ENCODE data around the gene PRKRIP1.
"Not testable (repeated sequence)": the region's sequence is repeated elsewhere in the genome, so short reads cannot be mapped to it uniquely, and the experiment has no call there.

The PRKRIP1 gene, protein sequence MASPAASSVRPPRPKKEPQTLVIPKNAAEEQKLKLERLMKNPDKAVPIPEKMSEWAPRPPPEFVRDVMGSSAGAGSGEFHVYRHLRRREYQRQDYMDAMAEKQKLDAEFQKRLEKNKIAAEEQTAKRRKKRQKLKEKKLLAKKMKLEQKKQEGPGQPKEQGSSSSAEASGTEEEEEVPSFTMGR

DNA sequence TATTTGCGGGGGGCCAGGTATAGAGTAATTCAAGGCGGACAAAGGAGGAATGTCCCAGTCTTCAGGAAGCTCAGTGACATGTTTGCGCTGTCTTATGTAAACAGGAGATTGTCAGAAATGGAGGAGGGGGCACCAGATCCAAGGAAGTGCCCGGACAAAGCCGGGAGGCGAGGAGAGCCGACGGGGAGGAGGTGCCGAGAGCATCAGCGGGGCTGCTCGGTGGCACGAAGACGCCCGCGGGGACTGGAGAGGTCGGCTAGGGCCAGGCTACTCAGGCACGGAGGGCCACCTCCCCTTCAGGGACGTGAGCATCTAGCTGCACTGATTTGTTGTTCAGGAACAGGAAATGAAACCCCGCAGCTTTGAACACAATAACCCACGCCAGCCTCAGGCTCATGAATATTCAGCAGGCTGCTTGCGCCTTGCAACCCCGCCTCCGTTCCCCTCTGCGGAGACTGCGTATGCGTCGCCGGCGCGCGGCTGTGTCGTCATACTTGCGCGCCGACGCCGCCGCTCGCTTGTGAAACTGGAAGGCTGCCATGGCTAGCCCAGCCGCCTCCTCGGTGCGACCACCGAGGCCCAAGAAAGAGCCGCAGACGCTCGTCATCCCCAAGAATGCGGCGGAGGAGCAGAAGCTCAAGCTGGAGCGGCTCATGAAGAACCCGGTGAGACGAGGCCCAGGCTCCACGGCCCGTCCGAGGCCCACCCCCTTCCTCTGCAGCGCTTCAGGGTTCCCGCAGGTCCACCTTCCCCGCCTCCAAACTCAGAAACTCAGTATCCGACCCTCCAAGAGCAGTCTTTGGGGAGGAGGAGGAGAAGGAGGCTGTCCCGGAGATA lies at the start of gene PRKRIP1:
Gene PRKRIP1 (plus strand): TSS at position 491 of the 837 bp plus-strand sequence. CDS start 49 bp downstream, at position 540.
- peak; percentile 90; the same call in 1 of the 2 replicates for TF ChIP-seq ZFX (IDR thresholded peaks at IDR 0.05)
- TF ChIP-seq, protein P1, sequence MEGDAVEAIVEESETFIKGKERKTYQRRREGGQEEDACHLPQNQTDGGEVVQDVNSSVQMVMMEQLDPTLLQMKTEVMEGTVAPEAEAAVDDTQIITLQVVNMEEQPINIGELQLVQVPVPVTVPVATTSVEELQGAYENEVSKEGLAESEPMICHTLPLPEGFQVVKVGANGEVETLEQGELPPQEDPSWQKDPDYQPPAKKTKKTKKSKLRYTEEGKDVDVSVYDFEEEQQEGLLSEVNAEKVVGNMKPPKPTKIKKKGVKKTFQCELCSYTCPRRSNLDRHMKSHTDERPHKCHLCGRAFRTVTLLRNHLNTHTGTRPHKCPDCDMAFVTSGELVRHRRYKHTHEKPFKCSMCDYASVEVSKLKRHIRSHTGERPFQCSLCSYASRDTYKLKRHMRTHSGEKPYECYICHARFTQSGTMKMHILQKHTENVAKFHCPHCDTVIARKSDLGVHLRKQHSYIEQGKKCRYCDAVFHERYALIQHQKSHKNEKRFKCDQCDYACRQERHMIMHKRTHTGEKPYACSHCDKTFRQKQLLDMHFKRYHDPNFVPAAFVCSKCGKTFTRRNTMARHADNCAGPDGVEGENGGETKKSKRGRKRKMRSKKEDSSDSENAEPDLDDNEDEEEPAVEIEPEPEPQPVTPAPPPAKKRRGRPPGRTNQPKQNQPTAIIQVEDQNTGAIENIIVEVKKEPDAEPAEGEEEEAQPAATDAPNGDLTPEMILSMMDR (conservative IDR thresholded peaks at IDR 0.05), result no peak
- H3K27ac ChIP-seq, result peak within 1 kb of the TSS; percentile 88

DNA sequence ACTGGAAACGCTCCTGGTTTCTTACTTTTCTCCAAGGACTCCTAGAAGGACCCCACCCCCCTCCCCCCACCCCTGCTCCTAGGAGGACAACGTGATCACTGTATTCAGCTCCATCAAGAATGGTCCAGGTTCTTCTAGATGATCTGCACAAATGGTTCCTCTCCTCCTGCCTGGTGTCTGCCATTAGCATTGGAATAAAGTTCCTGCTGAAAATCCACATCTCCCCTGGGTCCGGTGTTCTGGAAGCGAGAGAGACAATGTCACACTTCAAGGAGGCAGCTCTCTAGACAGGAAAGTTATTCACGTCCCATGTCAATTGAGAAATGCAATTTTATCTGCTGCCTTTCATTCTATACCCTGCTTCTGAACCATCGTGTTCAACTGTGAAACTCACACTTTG lies 49.2 kb upstream of the PRKRIP1 start:
- H3K27ac ChIP-seq, result not testable (repeated sequence)

DNA sequence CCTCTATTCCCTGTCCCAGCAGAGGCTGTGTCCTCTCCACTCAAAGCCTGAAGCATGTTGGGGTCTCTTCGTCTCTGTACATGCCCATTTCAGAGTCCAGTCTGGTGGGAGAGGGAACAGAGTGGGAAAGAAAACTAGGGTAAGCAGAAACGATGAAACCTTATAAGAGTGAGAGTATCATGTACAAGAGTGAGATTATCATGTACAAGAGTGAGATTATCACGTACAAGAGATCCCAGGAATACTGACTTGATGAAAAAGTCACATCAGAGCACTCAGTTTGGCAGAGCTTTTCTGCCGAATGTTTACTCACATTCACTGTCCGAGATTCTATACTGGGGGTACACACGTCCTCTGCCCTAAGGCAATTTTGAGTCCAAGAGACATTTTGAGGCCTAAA lies 39.8 kb upstream of the PRKRIP1 start, which contains the start of gene SPDYE6:
Gene SPDYE6 (minus strand): TSS at position 101 of the 400 bp plus-strand sequence. CDS start 421 bp downstream, outside the sequence.
- not testable (repeated sequence) for H3K27ac ChIP-seq

DNA sequence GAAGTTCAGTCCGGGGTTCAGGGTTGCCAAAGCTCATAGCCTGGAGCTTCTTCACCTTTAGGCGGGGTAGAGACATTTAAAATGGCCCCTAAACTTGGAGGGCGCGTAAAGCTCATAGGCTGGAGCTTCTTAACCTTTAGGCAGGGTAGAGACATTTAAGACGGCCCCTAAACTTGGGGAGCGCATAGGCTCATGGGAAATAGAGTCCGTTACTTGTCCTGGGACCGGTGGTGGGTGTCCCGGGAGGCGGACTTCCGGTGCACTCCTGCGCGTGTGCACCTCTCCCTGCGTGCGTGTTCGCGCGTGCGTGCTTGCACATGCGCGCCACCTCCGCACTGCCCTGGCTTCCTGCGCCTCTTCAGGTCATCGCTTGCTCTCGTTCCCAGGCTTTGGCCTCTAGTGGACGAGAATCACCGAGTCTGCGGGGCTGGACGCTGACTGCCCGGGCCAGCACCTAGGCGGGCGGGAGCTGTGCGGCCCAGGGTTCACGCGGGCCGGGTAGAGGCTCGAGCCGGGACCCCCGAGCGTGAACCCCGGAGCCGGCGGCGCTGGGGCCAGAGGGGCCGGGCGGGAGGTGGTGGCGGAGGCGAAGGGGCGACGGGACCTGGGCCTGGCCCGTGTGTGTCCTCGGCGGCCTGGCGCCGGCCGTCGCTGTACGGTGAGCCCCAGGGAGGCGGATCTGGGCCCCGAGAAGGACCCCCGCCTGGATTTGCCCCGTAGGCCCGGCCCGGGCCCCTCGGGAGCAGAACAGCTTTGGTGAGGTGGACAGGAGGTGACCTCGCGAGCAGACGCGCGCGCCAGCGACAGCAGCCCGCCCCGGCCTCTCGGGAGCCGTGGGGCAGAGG lies 32.4 kb upstream of the PRKRIP1 start:
- TF ChIP-seq ZFX (IDR thresholded peaks at IDR 0.05), result peak; percentile 81
- H3K27ac ChIP-seq, result peak overlapping the region; percentile 89

DNA sequence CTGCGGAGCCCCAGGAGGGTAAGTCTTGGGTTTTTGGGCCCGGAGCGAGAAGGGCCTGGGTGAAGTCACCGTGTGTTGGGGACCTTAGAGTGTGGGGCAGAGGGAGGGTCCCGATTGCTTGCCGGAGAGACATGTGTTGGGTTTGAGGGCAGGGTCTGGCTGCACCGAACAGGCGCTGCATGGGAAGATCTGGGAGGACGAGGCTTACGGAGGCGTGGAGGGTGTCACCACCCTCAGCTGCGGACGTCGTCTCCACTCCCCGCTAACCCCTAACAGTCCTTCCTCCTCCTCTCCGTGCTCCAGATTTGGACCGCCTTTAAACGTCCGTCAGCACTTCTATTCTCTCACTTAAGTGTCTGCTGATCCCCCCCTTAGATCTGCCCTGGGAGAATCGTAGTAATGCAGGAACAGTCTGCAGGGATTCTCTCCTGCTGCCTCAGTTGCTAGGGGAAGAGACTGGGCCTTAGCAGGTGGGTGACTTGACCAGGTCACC lies 31.7 kb upstream of the PRKRIP1 start:
- peak overlapping the region; percentile 89 for H3K27ac ChIP-seq

DNA sequence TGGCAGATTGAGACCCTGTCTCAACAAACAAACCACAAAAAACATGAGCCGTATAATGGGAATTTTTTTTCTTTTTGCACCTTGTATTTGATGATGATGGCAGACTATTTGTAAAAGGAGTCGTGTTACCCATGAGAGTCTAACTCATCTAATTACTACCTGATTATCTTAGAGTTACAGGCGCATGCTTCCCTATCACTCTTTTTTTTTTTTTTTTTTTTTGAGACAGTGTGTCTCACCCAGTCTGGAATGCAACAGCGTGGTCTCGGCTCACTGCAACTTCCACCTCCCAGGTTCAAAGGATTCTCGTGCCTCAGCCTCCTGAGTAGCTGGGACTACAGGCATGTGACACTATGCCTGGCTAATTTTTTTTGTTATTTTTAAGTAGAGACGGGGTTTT lies 30.8 kb upstream of the PRKRIP1 start:
- not testable (repeated sequence) for H3K27ac ChIP-seq

DNA sequence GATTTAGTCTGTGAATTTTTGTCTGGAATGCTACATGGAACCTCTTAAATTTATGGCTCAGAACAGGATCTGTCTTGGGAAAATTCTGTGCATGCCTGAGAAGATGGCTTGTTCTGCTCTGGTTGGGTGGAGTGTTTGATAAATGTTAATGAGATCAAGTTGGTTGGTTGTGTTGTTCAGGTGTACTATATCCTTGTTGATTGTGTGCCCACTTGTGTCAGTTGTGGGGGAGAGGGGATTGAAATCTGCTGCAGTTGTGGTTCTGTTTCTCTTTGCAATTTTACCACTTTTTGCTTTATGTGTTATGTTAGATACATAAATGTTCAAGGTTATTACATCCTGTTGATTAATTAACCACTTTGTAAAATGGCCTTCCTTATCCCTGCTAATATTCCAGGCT lies 26.1 kb upstream of the PRKRIP1 start:
- not testable (repeated sequence) for H3K27ac ChIP-seq

DNA sequence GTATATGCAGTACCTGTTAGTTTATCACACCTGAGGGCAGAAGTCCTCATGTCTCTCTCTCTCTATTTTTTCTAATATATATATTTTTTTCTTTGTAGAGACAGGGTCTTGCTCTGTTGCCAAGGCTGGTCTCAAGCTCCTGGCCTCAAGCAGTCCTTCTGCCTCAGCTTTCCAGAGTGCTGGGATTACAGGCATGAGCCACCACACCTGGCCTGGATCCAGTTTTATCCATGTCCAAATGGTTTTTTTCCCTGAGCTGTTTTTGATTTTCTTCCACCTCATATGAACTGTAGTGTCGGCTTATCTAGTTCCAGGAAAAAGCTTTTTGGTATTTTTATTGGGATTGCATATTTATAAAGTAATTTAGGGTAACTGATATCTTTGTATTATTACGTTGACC lies 23.4 kb upstream of the PRKRIP1 start:
- not testable (repeated sequence) for H3K27ac ChIP-seq

DNA sequence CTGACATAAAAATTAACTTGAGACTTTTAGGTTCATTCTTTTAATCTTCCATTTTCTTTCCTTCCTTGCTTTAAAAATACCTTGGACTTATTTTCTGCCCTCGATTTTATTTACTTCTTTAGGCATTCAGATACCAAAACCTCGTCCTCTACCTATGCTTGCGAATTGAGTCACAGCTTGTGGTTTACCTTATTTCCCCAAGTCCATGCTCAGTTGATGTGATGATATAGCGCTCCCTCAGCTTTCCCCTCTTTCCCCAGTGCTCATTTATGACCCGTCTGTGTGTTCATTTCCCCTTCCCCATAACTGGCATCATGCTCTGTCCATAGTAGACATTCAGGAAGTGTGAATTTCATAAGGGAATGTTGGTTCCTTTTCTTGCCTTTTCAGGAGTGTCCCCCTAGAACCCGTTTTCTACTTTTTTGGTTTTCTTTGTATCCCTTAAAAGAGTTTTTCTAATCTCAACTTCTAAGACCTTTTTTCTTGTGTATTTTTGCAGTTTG lies 19.1 kb upstream of the PRKRIP1 start:
- no peak for TF ChIP-seq ZFX (IDR thresholded peaks at IDR 0.05)
- TF ChIP-seq, protein P1 (conservative IDR thresholded peaks at IDR 0.05), result no peak
- no peak overlapping the region for H3K27ac ChIP-seq

DNA sequence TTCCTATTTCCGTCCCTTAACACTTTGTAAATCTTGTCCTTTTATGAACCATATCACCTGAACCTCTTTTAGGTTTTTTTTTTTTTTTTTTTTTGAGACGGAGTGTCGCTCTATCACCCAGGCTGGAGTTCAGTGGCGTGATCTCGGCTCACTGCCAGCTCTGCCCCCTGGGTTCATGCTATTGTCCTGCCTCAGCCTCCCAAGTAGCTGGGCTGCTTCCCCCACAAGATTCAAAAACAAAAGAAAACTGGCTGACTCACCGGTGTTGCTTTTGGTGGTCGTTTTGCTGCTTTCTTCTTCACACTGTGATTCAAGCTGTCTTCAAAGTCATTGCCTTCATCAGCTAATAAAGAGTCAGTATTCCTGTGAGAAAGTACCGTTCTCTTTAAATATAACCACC lies 15.3 kb upstream of the PRKRIP1 start:
- not testable (repeated sequence) for H3K27ac ChIP-seq

DNA sequence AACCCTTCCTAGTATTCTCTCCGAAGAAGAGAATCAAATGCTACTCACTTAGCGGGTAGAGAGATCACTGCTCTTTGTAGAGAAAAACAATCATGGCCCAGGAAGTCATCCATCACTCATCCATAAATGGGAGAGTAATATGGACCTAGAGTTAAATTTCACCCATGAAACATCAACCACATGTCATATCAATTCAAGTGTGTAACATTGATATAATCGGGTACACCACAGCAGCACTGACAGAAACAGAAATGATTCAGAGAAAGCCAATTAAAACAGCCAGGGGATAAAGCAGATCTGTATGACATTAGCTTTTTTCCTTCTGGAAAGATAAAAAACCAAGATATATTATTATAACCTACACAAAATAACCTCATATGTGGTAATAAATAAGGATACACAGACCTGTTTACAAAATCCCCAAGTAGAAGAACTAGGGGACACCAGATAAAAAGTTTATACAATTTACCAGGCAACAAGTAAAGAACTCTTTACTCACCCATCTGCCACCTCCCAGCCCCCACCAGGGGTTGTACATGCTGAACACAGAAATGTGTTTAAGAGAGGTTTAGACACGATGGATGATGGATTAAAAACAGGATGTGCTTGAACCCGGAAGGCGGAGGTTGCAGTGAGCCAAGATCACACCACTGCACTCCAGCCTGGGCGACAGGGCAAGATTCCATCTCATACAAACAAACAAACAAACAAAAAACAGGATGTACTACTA lies 14.3 kb upstream of the PRKRIP1 start:
- H3K27ac ChIP-seq, result not testable (repeated sequence)

DNA sequence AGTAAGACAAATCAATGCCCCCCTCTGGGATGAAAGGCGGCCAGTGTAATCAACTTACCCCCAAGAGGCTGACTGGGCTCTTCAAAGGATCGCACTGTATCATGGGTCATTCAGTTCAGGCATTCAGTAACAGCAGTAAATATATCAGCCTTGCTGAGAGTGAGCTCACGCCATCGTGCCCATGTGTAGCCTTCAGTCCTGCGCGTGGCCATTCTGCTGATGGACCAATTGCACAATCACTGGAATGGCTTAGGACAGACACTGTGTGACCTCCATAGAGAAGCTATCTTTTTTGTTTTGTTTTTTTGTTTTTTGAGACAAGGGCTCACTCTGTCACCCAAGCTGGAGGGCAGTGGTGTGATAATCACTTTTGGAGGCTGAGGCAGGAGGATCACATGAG lies 9.1 kb upstream of the PRKRIP1 start:
- TF ChIP-seq, protein P1 (conservative IDR thresholded peaks at IDR 0.05), result no peak
- TF ChIP-seq ZFX (IDR thresholded peaks at IDR 0.05), result no peak
- H3K27ac ChIP-seq, result no peak overlapping the region

All from C4-2B (cell line).